Ishikawa (cell line): ENCODE results near the gene PTTG1IP.

Source experiments
- CEBPB ChIP-seq: IDR thresholded peaks from 2 replicates; pipeline ENCODE4 v1.6.1; 2012
- CREB1 ChIP-seq: IDR thresholded peaks from 2 replicates; pipeline ENCODE4 v1.6.1; 2012; ENCODE audit warnings: low read depth
- EGR1 ChIP-seq: IDR thresholded peaks from 2 replicates; pipeline ENCODE4 v1.6.1; 2012
- EP300 ChIP-seq: IDR thresholded peaks from 2 replicates; pipeline ENCODE4 v1.6.1; 2012; ENCODE audit warnings: borderline replicate concordance
- FOXM1 ChIP-seq: IDR thresholded peaks from 2 replicates; pipeline ENCODE4 v1.6.1; 2012; ENCODE audit warnings: low read depth, borderline replicate concordance
- MAX ChIP-seq: IDR thresholded peaks from 2 replicates; pipeline ENCODE4 v1.6.1; 2012
- NFIC ChIP-seq: IDR thresholded peaks from 2 replicates; pipeline ENCODE4 v1.6.1; 2012
- RAD21 ChIP-seq: IDR thresholded peaks from 2 replicates; pipeline ENCODE4 v1.6.1; 2012; ENCODE audit warnings: low read depth
- REST ChIP-seq: IDR thresholded peaks from 2 replicates; pipeline ENCODE4 v1.6.1; 2012; ENCODE audit warnings: low read depth, mild to moderate bottlenecking
- TAF1 ChIP-seq: IDR thresholded peaks from 2 replicates; pipeline ENCODE4 v1.6.1; 2012; ENCODE audit warnings: low read depth, mild to moderate bottlenecking
- TCF12 ChIP-seq: IDR thresholded peaks from 2 replicates; pipeline ENCODE4 v1.6.1; 2012; ENCODE audit warnings: low read depth
- TEAD4 ChIP-seq: IDR thresholded peaks from 2 replicates; pipeline ENCODE4 v1.6.1; 2012
- USF1 ChIP-seq: IDR thresholded peaks from 2 replicates; pipeline ENCODE4 v1.6.1; 2012
- YY1 ChIP-seq: IDR thresholded peaks from 2 replicates; pipeline ENCODE4 v1.6.1; 2012; ENCODE audit warnings: low read depth
- ZBTB7A ChIP-seq: IDR thresholded peaks from 2 replicates; pipeline ENCODE4 v1.6.1; 2012; ENCODE audit warnings: low read depth

Gene PTTG1IP

DNA sequence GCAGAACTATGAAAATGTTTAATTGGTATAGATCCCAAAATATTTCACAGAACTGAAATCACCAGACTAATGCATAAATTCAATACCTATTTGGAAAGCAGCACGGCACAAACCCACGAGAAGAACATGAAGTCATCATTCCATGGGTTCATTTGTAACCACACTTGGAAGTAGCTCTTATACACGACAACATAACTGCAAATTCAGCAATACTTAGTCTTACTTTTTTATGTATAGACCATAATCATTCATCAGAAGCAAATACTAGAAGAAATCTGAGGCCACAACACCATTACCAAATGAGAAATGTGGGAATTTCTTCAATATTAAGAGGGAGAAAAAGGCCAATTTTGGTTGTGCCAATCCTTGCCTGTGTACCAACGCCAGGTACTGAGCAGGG is 67.6 kb downstream of the PTTG1IP start:
- TF ChIP-seq NFIC (no peak), REST (no peak), TAF1 (no peak), FOXM1 (no peak), YY1 (no peak), TEAD4 (no peak), MAX (no peak)

GRCh38 chr21:44805226-44805625 is 68.3 kb downstream of the PTTG1IP start:
- TF ChIP-seq MAX (no peak), TEAD4 (no peak)

DNA sequence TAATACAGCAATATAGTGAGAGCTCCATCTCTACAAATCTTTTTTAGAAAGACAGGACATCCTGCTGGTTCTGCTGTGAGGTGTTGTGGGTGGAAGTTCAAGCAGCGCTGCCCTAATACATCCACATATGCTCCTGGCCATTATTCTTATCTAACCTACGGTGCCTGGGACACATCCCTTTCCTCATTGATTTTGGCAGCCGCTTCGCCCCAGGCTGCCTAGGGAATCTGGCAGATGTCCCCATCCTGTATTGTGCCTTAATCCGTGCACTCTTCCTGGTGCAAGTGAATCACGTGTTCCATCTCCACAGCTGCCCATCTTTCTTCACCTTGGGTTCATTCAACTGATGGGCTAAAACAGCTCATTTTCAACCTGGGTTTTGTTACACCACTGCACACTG is 68.7 kb downstream of the PTTG1IP start:
- TF ChIP-seq TAF1 (no peak), FOXM1 (no peak), MAX (no peak), TCF12 (no peak), YY1 (no peak), TEAD4 (no peak), RAD21 (no peak), REST (no peak), ZBTB7A (no peak), EP300 (no peak), CEBPB (no peak), EGR1 (no peak), NFIC (no peak), CREB1 (no peak), USF1 (no peak)

DNA sequence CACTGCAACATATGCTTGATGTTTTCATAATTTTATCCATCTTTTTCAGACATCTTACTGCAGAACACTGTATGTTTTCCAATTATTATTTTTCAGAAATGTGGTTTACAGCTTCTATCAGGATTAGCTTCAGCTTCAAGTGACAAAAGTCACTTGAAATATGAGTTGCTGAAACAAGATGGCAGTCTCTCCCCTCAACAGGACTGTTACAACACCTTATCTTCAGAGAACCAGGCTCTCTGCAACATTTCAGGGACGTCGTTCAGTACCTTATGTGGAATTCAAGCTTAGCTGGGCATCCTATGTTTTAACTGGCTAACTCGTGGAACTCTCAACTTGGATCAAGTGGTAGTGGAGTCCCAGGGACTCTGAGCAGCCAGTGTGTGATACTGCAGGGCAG is 69.8 kb downstream of the PTTG1IP start:
- TF ChIP-seq EP300 (no peak), TCF12 (no peak), USF1 (no peak), REST (no peak), FOXM1 (no peak), TAF1 (no peak), YY1 (no peak), CREB1 (no peak), CEBPB (no peak), NFIC (no peak), MAX (no peak), TEAD4 (no peak), EGR1 (no peak)
